HT1080 (cell line): ENCODE measurements around the gene MARCHF11. TPM values are rescaled to one million over a fixed set of nuclear protein-coding genes. Genes with fewer than 3 reads are reported as not detected.
A peak's percentile ranks its signal among the peaks of the same experiment; 100 is the strongest.

Source experiments
- DNase-seq: peaks from one replicate; pipeline ENCODE4 v3.0.0-alpha.2; 2015; ENCODE audit warnings: low read depth
- polyA plus RNA-seq, 2 experiments: library from polyadenylated mRNA; depleted of rRNA; stranded (reverse); fragments of >200 nt; gene quantifications; 2 replicates each; pipeline ENCODE4 v1.2.3, GENCODE V29; 2015
- total RNA-seq: library from RNA; depleted of rRNA; stranded (reverse); fragments of >200 nt; shearing (Covaris generic); gene quantifications from 2 replicates; pipeline ENCODE4 v1.2.3, GENCODE V29; 2014; rRNA removed

The MARCHF11 gene, protein sequence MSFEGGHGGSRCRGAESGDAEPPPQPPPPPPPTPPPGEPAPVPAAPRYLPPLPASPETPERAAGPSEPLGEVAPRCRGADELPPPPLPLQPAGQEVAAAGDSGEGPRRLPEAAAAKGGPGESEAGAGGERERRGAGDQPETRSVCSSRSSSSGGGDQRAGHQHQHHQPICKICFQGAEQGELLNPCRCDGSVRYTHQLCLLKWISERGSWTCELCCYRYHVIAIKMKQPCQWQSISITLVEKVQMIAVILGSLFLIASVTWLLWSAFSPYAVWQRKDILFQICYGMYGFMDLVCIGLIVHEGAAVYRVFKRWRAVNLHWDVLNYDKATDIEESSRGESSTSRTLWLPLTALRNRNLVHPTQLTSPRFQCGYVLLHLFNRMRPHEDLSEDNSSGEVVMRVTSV
- total RNA-seq = not detected in 2 replicates
- polyA plus RNA-seq (2015; cell fraction: cytosol; rRNA removed) = not detected in 2 replicates
- polyA plus RNA-seq (2015; cell fraction: nucleus; rRNA removed) = not detected in 2 replicates

DNA sequence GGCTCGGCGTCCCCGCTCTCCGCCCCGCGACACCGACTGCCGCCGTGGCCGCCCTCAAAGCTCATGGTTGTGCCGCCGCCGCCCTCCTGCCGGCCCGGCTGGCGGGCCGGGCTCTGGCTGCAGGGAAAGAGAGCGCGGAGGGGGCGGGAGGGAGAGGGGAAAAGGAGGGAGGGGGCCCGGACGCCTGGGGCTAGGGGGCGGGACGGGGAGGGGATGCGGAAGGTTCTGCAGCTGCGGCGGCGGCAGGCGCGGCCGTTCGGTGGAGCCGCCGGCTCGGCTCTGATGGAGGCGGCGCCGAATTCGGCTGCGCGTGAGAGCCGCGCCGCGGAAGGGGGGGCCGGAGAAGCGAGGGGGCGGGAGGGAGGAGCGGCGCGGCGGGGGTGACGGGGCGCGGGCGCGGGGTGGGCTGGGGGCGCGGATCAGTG, at the start of gene MARCHF11:
Gene MARCHF11 (minus strand): TSS at position 281 of the 425 bp plus-strand sequence. CDS start 216 bp downstream, at position 65.
- DNase-seq = no peak

DNA sequence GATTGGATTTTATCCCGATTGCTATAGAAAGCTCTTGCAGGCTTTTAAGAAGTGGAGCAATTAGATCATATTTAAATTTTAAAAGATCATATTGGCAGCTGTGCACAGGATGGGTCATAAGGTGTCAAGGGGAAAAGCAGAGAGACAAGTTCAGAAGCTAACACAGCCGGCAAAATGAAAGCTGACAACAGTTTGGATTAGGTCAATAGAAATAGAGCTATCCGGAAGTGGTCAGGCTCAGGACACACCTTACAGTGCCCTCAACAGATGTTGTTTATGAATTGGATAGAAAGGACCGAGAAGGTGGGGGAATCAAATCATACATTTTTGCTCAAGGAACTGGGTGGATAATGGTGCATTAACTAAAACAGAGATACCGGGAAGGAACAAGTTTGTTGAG, 46.3 kb upstream of the MARCHF11 start:
- no peak for DNase-seq

DNA sequence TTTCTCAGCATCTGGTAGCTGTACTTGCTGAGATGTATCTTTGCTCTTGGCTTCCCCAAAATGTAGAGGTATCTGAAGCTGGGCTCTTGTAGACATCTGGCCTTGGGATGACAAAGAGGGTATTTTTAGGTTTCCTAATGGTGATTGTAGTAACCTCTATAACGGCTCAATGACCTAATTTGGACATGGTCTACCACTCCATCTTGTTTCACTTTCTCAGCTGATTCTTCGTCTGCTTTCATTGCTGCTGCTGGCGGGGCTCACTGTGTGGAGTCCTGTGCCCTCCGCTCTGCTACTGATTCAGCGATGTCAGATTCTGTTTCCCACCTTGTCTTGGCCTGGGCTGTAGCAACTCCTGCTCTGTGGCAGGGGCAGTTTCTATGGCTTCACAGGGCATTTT, 12.7 kb upstream of the MARCHF11 start:
- no peak for DNase-seq

DNA sequence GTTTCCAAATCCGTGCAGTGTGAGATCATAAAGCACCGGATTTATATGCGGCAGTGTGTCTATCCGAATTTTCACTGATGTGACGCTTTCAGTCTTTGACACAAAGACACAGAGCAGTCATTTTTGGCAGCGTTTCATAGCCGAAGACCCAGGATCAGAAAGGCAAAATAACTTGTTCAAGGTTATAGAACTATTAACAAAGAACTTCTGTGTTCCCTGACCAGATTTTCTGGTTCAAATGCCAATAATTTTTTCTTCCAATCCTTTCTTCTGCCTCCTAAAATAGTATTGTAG, 1.1 kb upstream of the MARCHF11 start:
- no peak for DNase-seq

DNA sequence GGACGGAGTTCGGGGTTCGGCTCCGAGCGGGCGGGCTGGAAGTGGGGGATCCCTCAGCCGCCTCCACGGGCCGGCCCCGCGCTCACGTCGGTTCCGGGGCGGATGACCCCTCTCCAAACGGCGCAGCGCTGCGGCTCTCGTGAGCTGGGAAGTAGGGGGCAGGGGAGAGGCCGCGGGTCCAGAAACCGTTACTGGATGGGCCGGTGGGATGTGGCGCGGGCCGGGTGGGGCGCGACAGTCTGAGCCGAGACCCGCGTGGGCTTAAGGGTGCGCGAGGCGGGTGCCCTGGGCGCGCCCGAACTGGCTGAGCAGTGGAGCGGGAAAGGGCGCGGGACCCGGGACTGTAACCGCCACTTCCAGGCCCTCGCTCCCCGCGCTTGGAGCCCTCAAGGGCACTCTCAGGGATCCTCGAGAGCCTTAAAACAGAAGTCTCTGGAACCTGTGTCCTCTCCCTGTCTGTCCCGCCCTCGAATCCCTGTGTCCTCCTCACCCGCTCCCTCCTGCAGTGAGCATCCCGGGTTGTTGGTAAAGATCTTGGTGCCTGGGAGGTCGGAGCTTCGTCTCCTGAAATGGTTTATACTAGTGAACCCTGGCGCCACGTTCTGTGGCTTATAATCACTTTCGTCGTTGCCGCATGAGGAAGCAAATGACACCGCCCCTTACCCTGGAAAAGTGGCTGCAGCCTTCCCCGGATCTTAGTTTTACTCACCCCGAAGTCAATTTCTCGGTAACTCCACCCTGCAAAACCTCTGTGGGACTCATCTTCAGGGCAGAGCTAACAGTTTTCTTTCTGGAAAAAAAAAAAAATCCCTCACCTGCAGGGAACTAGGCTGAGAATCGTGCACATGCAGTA, 571 bp upstream of the MARCHF11 start:
- DNase-seq = no peak

DNA sequence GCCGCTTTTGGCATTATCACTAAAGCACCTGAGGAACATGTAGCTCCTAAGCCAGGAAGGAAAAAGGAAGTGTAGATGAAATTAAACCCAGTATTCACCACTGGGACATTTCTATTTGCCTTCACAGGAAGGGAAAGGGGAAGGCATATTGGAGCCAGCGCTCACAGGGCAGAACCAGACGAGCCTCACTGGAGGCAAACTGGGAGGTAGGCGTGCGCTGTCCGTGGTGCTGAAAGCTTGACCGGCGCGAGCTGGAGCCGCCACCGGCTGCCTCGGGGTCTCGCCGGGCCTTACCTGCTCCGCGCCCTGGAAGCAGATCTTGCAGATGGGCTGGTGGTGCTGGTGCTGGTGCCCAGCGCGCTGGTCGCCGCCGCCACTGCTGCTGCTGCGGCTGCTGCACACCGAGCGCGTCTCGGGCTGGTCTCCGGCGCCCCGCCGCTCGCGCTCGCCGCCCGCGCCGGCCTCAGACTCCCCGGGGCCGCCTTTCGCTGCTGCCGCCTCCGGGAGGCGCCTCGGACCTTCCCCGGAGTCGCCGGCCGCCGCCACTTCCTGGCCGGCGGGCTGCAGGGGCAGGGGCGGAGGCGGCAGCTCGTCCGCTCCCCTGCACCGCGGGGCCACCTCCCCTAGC, 732 bp downstream of the MARCHF11 start:
- DNase-seq = peak; percentile 78

DNA sequence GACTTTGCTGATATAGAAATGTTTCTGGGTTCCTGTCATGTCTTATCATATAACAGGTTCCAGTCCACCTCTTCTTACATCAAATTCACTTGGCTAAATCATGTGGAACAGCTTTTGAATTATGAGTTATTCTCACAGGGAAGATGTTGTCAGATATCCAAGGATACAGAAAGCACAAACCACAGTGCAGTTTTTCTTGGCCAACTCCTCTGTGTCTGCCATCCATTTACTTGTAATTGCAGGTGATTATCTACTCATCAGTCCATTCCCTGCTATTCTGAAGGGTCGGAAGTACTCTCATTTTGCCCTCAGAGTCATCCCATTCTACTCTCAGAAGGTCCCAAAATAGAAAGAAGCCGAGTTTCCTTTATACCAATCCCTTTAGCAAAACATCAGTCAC, 10.0 kb downstream of the MARCHF11 start:
- no peak for DNase-seq

DNA sequence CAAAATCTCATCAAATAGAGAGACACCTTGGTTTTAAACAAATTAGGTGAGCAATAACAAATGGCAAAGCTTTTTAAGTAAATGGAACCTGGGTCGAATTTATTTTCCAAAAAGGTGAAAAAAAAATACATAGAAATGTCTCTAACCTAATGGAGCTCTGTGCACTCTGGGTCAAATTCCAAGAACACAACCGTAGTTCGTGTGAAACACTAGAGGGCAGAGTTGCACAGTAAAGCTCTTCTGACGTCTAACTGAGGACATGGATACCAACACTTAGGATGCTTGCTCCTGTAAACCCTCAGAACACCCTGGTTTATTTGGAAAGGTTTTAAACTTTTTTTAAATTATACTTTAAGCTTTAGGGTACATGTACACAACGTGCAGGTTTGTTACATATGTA, 18.9 kb downstream of the MARCHF11 start:
- peak; percentile 69 for DNase-seq

DNA sequence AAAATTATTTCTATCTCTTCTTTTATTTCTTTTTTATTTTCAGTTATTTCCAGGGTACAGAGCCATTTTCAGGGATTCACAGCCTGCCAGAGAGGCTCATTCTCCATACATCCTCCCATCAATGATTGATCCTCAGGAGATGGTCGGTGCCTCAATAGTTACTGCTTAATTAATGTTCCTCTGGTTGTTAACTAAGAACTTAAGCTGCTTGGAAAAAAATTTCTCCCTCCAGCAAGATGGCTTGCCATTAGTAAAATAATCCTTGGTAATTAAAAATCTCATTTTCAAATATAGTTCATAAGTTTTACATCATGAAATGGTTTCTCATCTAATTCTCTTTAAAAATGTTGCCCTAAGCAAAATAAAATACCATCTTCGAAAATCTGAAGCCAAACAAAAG, 20.0 kb downstream of the MARCHF11 start:
- DNase-seq = no peak

DNA sequence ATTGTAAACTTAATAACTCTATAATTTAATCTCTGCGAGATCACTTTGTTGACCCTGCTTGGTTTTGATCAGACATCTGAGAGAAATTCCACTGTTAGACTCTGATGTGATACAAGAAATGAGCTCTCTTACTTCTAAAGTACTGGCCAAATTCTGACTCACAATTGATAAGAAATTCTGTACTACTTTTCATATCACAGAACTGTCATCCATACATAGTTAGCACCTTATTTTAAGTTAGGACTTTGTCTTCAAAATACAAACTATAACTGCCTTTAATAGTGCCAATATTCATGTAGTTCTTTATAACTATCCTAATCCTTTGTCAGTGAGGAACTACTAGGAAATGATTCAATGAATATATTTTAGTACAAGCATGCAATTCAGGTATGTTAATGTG, 23.4 kb downstream of the MARCHF11 start:
- no peak for DNase-seq

DNA sequence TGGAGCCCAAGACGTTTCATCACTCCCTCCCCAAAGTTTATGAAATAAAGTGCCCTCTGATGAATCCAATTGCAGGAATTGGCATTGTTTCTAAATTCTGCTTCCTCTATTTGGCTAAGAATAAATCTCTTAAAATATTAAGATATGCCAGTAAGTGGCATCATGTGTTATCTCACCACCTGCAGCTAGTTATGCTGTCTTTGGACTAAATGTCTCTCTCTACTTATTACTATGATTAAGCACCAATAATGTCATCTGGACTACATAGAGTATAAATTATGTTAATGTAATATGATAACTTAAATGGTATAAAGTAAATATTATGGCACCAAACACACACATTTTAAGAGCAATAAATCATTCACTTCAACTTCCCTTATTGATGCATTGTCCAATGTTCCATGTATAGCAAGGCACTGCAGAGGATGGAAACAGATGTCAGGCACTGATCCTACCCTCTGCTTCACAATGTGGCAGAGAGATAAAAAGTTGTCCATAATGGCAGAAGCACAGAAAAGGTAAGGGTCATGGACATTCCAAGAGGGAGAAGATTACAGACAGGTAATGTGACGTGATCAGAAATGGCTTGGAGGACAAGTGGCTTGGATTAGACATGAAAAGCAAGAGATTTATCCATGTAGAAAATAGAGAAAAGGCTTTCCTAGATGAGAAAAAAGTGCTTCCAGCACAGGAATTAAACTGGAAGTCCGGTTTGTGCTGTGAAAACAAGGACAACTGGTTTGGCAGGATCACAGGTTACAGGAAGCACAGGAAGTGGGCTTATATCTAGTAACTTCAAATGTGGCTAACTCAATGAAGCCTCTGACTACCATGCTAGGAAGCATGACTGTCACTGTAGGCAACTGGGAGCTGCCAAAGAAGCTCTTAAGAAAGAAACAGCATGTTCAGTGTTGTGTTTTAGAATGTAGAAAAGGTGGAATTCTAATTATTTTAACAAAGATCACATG, 26.7 kb downstream of the MARCHF11 start:
- DNase-seq = no peak

DNA sequence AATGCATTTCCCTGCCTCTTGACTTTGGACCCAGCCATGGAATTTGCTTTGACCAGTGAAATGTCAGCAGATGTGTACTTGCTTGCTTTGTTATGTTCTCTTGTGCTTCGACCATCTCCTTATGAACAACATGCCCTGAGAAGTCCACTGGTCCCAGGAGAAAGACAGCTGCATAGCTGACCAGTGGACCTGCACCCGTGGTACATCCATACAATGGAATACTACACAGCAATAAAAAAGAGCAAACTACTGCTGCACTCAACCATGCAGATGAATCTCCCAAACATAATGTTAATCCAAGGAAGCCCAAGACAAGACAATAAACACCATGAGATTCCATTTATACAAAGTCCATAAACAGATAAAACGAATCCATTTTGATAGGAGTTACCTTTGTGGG, 30.0 kb downstream of the MARCHF11 start:
- DNase-seq = no peak

DNA sequence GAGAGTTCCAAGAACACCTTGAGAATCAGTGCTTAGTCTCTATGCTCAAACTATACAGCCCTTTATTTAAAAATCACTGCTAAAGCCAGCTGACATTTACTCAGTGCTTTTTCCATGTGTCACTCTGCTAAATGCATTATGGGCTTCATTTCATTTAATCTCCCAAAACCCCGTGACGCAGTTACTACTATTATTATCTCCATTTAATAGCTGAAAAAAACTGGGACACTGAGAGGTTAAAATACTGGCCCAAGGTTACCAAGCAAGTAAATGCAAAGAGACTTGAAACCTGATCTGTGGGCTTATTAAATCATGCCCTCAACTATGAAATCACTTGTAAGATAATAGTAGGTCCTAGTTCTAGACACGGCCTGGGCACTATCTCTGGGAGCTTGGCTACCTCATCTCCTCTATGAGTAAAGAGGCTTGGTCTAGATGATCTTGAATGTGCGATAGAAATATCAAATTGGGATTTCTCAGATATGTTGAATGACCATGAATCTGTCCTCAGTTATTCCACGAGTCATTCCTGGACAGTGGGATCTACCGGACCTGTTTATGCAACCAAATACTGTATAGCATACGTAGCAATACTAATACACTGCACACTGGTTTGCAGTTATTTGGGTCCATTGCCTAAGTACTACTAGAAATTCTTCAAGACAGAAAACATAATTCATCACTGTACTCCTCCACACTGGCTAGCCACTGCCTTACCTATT, 32.3 kb downstream of the MARCHF11 start:
- DNase-seq = no peak

DNA sequence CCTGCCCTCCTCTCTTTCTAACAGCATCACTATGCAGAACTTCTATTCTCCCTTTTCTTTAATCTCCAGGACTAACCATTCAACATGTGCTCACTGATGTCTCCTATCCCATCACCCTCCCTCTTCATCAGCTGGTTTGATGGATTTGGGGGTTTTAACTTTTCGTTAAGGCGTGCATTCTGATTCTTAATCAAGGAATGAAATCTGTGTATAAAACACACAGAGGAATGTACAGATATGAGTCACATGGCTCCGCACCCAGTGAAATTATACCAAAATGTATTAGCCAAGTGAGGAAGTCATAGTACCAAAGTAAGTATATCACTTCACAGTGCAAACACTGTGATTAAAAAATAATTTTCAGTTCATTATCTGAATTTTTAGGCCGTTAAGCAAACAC, 35.2 kb downstream of the MARCHF11 start:
- no peak for DNase-seq

DNA sequence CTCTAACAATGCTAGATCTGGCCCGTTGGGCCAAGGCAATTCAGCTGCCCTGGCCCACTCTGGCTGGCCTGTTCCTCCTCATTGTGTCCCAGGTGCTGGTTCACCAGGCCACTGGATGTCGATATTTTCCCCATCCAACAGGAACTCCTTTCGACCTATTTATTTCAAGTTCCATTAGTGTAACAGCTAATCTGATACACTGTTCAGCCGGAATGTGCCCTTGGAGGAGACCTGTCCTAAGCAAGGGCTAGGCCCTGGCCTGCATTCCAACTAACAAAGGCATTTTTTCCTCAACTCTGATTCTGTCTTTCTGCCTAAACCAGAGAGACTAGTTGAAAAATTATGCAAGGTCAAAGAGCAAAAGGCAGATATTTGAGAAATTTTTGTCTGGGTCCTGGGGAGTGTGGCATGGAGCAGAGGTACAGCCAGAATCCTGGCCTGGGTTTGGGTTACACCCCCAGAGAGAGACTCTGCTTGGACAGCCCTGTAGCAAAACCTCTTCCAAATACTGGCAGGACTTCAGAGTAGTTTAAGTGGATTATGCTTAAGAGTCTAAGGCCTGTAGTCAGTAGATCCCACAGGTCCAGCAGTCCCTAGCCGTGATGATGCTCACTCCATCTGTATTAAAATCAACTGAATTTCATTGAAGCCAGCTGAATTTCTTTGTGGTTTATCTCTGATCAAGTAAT, 36.1 kb downstream of the MARCHF11 start:
- DNase-seq = no peak

DNA sequence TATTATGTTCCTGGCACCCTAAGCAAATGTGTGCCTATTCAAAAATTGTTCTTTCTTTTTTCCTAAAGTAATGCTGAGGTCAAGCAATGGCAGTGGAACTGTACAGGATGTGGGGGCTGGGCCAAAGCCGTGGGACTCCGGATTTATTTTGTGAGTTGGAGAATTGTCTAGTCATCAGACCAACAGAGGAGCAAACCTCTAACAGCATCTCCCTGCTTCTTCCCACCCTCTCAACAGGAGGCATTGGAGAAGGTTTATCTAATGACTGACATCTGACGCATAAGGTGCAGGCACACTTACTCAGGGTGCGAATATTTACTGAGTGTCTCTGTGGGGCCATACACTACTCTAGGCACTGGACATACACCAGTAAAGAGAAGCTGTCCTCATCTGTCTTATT, 38.6 kb downstream of the MARCHF11 start:
- peak; percentile 97 for DNase-seq

DNA sequence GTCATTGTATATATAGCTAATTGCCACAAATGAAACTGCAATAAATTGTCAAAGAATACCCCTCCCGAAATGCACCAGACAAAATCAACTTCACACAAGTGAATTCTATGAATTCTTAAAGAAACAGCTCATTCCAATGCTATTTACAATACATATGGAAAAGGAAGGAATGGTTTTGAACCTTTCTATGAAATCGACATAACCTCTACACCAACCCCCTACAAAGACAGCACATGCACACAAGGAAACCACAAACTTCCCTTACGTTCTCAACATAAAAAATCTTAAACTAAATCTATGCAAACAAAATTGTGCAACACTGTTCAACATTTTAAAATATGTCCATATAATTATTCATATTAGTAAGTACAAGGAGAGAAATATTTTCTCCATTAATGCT, 39.2 kb downstream of the MARCHF11 start:
- DNase-seq = peak; percentile 79

DNA sequence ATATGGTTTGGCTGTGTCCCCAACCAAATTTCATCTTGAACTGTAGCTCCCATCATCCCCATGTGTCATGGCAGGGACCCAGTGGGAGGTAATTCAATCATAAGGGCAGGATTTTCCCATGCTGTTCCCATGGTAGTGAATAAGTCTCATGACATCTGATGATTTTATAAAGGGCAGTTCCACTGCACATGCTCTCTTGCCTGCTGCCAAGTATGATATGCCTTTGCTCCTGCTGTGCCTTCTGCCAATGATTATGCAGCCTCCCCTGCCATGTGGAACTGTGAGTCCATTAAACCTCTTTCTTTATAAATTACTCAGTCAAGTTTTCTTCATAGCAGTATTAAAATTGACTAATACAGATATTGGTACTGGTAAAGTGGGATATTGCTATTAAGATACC, 42.4 kb downstream of the MARCHF11 start:
- no peak for DNase-seq

DNA sequence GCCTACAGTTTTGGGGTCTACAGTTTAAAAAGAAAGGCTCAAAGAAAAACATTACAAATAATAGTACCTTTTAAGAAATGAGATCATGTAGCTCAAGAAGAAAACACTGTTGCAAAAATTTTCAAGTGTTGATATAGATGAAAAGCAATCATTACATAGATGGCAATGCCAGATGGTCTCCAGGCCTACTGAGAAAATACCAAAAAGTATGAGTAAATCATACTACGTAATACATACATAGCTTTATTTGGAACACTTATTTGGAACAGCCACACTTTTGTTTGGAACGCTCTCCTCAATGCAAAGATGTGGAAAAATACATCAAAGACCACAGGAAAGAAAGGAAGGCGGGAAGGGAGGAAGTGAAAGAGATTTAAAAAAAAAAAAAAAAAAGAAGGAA, 44.1 kb downstream of the MARCHF11 start:
- no peak for DNase-seq

DNA sequence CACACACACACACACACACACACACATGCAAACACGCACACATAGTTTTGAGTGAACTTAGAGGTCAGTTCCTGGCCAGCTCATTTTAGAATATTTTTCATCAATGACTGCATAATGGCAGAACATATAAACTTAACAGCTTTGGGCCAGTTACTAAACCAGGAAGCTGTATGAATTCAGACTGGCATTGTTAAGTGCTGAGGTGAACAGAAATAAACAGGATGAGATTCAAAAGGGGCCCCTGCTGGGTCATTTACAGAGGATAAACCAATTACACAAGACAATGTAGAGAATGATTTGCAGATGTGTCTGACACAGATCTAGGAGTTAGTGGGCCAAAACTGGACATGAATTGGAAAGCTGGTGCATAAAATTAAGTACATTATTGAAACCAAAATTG, 44.6 kb downstream of the MARCHF11 start:
- peak; percentile 59 for DNase-seq
